Cerebellar cortex (tissue), 1 donor: ENCODE results near the gene HOXB6.

ENCODE experiments used
- DNase-seq: peaks from one replicate; pipeline ENCODE4 v3.0.0-alpha.2; 2015; ENCODE audit warnings: low spot score

Gene HOXB6

DNA sequence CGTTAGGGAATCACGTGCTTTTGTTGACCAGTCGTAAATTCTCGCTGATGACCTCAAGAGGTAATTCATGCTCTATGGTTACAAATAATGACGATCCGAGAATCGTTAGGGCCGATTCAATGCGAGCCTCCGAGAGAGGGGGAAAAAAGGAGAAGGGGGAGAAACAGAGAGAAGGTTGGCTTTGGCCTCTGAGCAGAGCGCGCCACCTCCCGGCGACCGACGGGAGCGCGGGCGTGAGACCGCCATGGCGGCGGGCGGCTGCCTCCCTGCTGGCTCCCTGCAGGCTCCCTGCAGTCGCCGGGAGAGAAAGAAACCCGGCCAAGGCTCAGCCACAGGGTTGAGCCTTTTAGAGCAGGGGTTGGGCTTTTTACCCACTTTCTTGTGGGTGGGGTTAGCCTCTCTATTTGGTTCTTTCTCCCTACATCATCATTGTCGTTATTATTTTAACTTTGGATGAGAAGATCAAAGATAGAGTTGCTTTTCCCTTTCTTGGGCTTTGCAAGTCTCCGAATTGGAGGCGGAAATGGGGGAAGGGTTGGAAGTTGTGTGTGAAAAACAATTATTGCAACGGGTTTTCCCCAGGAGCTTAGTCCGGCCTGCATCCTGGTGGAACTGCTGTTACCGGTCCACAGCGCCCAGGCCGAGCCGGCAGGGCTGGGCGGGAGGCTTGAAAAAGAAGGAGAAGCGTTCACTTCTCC is 10.8 kb downstream of the HOXB6 start:
- no peak for DNase-seq

DNA sequence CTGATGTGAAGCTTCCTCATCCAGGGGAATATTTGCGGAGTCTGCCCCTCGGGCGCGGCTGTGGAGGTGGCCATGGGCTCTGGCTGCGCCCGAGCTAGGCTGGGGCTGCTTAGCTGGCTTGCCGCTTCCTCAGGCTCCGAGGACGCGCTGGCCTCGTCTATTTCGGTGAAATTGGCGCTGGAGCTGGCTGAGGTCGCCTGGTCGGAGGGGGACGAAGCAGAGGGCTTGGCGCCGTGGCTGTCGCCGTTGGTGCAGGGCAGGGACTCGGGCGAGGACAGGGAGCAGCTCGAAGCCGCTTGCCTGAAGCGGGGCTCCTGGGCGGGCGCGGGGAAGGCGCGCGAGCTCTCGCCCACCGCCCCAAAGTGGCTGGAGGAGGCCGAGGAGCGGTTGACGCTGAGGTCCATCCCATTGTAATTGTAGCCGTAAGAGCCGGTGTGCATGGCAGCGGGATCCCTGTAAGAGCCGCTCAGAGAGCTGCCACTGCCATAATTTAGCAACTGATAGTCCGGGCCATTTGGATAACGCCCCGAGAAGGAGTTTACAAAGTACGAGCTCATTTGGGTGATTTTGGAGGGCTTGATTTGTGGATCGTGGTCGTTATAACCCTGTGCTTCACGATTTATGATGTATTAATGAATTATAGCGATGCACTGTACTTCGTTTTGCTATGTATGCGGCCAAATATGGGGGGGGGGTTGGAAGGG is 11.5 kb downstream of the HOXB6 start, which contains the start of gene HOXB5:
HOXB5 (minus strand) TSS at position 654 of the 704 bp plus-strand sequence; CDS start at position 557, 97 bp downstream.
- DNase-seq = no peak

DNA sequence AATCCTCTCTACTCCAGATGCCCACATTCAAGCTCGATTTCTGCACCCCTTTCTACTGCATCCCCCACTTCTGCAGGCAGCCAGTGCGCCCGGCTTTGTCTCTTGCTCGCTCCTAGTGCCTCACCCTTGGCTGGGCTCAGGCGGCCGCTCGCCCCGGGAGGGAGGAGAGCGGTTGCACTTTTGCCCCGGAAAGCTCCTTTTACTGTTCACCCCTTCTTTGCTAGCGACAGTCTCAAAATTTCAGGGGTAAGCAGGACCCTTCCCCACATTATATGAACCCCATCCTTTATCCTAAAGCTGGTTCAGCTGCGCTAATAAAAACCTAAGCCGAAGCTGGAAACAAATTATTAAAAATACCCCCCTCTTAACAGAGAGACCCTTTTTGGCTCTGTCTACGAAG is 12.2 kb downstream of the HOXB6 start:
- no peak for DNase-seq

DNA sequence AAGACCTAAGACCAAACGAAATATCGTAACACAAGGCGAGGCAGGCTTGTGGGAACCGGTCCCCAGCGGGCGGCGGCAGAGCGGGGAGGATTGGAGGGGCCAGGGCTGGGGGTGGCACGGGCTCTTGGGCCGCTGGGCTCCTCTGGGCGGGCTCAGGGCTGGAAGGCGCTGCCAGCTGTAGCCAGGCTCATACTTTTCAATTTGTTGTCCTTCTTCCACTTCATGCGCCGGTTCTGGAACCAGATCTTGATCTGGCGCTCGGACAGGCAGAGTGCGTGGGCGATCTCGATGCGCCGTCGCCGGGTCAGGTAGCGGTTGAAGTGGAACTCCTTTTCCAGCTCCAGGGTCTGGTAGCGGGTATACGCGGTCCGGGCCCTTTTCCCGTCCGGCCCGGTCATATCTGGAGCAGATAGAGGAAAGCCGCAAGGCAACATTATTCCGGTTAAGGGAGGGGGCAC is 12.7 kb downstream of the HOXB6 start:
- no peak for DNase-seq

DNA sequence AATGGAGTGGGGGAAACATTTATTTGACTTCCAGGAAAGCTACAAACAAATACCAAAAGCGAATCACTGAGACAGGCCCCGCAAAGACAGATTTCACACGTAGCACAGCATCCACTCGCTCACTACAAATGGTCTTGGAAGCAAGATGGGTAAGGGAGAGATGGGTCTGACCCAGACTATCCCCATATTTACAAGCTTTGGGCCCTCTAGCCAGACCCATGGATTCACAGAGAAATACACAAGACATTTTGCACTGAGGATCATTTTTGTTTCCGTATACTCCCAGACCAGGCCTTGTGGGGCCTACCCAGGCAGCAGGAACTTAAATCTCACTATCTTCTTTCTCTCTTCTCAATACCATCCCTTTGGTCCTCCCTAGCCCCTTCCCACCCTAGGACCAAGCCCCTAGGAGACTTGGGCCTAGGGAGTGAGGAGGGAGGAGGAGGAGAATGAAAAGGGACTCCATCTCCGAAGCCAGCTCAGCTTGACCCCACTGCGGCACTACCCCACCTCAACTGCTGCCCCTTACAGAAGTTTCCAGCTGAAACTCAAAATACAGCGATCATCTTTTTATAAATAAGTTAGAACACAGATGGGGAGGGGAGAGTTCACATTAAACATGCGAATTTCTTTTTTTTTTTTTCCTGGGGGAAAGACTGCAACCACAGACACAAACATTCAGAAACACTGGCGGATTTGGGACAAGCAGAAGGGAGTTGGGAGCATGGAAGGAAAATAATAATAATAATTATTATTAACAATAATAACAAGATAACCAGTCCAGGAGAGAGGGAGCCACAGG is 13.3 kb downstream of the HOXB6 start:
- DNase-seq = no peak

DNA sequence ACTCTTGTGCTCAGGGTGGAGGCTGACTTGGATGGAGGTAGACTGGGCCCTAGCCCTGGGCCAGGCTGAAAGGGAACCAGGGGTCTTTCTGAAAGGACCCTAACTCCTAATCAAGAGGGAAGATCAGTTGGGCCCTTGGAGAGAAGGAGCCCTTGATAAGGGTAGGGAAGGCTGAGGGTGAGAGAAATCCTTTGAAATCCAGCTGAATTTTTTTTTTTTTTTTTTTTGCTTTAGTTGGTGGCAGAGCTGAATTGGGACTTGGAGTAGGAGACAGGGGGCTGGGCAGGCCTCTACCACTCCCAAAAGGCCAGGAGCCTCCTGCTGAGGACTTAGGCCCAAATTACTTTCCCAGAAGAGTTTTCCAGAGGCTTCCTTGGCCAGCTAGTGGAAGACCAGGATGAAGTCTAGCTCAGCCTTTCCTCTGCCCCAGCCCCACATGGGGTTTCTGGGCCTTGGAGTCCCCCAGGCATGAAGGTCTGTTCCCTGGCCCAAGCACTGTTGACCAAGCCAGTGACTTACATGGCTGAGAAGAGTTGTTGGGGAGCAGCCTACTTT is 14.1 kb downstream of the HOXB6 start:
- no peak for DNase-seq

DNA sequence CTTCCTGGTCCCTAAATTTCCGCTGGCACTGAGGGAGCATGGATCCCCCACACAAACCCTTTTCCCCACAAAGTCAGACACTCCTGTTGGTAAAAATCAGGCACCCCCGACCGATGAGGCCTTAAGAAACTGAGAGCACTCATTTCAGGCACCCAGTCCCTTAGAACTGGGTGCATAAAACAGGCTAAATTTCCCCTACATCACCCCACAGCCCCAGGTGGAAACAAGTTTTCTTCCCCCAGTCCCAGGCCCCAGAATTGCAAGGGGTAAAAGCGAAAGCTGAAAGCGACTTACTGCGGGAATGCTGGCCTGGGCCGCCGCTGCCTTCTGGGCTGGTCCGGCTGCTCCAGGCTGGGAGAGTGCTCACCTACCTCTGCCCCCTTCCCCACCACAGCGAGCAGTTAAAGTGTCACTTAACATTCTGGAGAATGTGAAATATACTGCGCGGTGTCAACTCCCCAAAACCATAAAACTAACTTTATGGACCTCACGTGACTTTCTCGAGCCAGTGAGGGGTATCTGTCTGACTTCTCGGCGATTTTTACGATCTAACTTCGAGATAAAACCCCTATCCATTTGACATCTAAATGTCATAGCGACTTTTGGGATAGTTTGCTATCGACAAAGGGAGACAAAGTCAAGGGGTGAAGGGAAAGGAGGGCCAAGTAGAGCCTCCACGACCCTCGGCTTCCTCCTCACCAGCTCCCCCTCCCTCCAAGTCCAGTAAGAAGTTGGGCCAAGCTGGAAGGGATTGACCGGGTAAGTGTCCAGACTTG is 14.8 kb downstream of the HOXB6 start, which contains the start of gene HOXB3:
HOXB3 (minus strand) TSS at position 411 of the 776 bp plus-strand sequence. CDS start 37,767 bp downstream, outside the sequence.
- DNase-seq = no peak

DNA sequence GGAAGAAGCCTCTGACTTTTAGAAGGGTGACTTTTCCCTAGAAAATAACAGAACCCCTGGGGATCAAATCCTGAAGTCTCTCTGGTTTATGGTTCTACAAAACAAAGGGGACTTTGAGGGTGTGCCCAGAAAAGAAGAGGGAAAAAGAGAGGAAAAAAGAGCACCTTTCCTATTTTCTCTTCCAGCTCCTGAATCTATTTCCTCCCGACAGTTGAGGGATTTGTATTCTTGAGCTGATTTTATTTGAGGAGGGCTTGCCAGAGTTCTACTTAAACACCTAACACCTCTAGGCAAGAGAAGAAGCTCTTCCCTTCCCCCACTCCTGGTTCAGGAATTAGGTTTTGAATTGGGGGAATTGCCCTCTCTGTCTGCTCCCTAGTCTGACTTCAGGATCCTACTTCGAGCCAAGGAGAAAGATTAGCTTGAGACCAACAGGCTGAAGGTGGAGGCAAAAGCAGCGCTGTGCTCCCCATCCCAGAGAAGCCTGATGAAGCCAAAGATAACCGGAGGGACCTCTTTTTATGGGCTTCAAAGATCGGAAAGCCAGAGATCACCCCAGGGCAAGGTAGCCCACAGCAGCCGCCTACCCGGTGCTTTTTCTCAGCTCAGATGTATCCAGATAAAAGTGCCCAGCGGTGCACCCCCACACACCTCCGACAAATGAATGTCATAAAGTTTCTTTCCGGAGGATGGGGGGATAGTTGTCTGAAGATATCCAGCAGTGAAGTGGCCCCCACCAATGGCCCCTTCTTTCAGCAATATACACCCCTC is 15.5 kb downstream of the HOXB6 start:
- no peak for DNase-seq

DNA sequence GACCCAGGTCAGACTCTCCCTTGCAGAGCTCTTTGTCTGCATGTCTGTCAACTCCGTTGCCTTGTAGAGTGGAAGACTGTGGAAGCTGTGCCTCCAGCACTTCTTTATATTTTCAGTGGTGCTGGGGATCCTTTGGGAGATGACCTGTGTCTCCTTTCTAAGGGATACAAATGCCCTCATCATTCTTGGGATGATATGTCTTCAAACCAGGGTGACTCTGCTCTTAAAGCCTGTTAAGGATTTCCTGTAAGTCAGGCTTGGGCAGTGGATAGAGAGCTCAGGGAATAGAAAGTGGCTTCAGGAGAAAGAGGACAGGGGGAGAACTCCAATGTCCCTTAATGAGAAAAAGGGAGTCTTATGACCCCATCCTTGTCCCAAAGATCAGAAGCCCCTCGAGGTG is 16.3 kb downstream of the HOXB6 start:
- no peak for DNase-seq

DNA sequence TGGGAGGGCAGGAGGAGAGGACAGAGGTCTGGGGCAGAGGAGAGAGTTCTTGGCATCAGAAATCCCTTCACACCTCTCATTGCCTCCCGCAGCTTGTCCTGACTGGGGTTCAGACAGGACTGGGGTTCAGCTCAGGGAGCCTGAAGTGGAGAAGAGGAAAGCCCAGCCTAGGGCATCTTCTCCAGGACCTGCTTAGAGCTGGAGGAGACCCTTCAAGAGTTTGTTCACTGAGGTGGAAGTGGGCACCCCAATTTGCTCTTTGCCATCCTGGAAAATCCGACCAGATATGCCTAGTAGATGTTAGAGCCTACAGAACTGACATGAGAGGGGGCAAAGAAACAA is 16.7 kb downstream of the HOXB6 start:
- no peak for DNase-seq

DNA sequence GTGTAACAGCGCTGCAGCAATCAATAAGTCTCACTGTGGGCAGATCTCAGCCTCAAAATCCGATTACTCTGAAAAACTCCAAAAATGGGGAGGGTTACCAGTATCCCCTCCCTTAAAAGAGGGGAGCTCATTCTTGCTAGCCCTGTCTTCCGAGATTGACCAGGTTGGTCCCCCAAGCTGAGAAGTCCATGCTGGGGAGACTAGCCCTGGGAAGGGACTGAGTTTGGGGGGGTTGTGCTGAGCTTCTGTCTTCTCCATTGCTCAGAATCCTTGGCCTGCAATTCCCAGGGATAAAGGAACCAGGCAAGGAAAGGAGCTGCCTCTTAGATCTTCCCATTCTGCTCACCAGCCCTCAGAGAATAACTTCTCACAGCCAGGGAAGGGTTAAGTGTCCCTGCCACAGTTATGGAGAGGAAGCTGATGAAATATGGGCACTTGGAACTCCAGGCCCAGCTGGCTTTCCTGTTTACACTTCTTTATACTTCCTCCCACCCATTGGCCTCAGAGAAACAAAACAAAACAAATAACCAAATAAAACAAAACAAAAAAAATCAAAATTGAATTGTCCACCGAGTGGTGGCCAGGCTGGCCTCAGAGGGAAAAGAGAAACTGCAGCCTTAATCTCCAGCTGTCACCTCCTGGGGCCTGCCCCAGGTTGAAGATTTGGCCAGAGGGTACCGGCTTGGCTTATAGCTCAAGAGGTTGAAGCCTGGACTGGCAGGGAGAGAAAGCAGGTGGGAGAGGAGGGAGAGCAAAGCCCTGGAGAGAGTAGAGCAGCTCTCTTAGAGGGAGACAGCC is 17.3 kb downstream of the HOXB6 start:
- no peak for DNase-seq

DNA sequence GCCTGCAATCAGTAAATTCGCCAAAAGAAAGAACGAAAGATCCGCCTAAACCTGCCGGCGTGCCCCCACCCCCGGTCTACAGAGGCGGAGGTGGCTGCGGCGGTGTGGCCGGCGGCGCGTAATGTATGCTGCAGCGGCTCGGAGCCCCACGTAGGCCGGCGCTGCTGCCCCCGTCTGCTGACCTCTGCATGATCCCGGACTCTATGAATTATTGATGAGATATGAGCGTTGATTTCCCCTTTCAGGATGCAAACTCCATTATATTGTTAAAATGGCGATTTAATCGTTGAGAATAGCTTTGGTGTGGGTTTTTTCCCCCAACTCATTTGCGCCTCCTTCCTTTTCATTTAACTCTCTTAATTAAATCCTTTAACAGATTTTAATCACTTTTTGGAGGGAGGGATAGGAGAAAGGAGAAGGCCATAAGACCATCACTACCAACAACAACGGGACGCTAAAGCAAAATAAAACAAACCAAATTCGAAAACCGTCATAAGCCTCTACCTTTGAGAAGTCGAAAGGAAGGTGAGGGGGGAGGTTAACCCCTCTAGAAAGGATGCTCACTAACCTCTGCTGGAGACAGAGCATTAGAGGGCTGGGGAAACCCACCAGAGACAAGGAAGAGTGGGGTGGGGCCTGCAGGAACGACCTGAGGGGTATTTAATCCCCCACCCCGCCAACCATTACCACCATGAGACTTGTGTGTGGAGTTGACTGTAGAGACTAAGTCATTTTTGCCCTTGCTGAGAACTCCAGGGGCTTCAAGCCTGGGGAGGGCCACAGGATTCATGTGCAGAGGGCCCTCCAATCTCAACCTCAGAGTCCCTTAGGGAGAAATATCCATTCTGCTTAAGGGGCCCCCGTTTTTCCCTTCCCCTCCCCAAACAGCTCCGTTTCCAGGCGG is 18.2 kb downstream of the HOXB6 start:
- DNase-seq = no peak

DNA sequence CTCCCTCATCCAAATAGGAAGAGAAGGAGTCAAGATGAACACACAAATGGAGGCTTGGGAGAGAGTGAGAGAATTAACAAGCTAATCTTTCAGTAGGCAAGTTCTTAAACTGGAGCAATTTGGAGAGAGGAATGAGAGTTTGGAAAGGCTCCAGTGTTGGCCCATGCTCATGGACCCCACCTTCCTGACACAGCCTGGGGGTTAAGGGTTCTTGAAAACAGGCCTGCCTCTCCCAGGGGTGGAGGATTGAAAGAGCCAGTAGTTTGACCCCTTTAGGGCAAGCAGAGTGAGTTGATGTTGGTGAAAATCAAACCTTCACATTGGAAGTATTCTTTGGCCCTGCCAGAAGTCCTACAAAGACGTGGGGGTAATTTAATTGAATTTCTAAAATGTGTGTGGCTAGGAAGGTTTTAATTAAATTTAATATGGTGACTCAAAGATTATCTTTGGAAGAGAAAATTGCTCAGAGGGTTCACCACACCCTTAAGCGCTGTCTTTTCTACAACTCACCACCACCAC is 20.5 kb downstream of the HOXB6 start:
- DNase-seq = no peak

DNA sequence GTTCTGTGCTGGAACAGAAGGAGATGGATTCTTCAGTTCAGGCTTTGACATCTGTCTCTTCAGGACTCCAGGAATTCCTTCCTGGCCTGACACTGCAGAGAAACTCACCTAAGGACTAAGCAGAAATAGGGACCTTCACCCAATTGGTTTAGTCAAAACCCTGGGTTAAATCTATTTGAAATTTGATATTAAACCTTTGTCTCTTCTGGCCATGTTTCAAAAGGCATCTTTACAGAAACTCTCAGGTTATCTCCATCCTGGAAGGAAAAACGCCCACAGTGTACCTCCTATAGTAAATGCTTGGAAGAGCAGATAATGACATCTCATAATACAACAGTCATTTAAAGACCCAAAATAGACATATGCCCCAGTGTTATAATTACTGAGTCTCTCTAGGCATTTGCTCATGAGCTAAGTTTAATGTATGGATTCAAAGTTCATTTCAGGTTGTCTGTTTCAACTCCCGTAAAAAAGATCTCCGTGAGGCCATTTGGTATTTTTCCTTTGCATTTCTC is 21.0 kb downstream of the HOXB6 start:
- DNase-seq = no peak

DNA sequence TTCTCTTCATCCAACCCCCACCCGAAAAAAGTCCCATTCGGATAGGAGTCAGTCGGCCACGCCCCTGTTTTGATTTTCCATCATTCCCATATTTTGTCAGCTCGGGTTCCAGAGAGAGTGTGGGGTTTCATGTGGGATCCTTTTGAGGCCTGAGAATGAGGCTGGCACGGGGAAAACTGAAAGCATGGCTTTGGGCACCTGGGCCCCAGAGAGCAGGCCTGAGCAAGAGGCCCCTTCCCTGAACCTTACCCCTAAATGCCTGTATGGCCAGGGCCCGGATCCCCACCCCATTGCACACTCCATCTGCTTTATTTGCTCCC is 22.1 kb downstream of the HOXB6 start:
- DNase-seq = no peak

DNA sequence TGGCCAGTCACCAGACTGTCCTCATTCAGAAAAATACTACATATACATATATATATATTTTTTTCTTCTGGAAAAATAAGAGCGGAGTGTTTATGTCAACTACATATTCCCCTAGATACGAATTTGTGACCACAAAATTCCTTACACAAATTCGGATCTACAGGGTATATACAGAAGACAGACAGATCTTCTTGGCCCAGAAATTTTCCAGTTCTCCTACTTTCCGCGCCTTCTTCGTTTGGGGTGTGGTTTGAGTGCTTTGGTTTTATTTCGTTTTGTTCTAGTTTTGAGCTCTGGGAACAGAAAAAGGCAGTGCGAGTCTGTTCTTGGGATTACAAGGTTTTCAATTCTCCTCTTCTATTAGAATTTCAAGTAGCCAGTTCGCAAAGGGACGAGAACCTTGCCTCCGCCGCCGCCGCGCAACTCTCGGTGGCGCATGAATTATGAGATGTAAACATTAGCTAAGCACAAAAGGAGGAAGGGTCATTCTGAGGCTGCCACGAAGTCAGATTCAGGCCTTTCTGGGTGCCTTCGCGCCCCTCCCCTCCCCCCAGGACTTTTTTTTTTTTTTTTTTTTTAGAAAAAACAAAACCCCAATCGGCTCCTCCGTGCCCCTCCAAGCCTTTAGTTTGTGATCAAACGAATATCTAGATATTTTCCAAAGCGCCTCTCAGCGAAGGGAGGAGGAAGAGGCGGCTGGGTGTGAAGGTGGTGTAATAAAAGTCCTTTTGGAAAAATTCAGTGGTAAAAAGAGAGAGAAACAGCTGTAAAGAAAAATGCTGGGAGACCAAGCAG is 24.8 kb downstream of the HOXB6 start:
- no peak for DNase-seq

DNA sequence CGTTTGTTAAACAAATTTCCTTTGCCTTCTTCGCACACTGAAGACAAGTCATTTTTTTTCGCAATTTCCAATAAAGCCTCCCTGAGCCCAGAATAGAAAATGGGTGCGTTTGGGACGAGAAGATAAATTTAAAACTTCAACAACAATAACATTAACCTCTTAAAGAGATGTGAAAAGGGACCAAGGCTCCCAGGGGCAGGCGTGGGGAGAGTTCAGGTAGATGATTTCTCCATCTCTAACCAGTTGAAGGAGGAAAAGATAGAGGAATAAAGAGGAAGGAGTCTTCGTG is 25.4 kb downstream of the HOXB6 start:
- DNase-seq = no peak
